Measurements from ENCODE around the gene GKN2. TPM values are rescaled to one million over a fixed set of nuclear protein-coding genes. Genes with fewer than 3 reads are reported as not detected.

GKN2 gene
- total and polyA plus RNA-seq, 9 of the 15 experiments (the other 6 are each of a cell fraction or from before 2014, with no cell fraction given) = not detected

- Histone ChIP-seq H3K27ac (ENCODE audit: extremely low read depth, low read depth, low read length) (no peak overlapping the region), H3K4me3 (no peak overlapping the region), H3K27me3 (ENCODE audit: control insufficient read depth in 2 of 2, insufficient read depth in 2 of 2, low read length in 2 of 2) (peaks cover 0 to 21% of the 10 kb centered on the region in 2 experiments; a peak in 4 of 5 replicates), H4K20me1 (replicated peaks; ENCODE audit: control insufficient read depth, insufficient read depth, low read length) (no peaks in the 10 kb centered on the region), H2AFZ (ENCODE audit: low read depth, low read length) (no peak overlapping the region), H3K4me1 (replicated peaks in 1 of 2; ENCODE audit: control insufficient read depth in 2 of 2, insufficient read depth in 2 of 2, low read length in 2 of 2) (no peaks in the 10 kb centered on the region), H3K9me3 (replicated peaks; ENCODE audit: control insufficient read depth, insufficient read depth, low read depth, low read length) (no peaks in the 10 kb centered on the region), H3K79me2 (ENCODE audit: control insufficient read depth, insufficient read depth, low read length) (no peaks in the 10 kb centered on the region), H3K9me1 (ENCODE audit: control insufficient read depth, insufficient read depth, low read length) (no peaks in the 10 kb centered on the region), H3K9ac (ENCODE audit: insufficient read depth in 1 of 2, low read depth in 2 of 2, low read length in 2 of 2) (no peak overlapping the region), H3K4me2 (ENCODE audit: insufficient read depth, low read length) (no peak overlapping the region), H3K36me3 (ENCODE audit: control insufficient read depth, insufficient read depth, low read length) (no peaks in the 10 kb centered on the region)
- ChIA-PET POLR2A (no interaction called here), CTCF (ENCODE audit: low intra/inter-chr PET ratio) (no interaction called here)
- no peak for ATAC-seq
- no peak for DNase-seq (ENCODE audit: extremely low read depth in 1 of 4, low spot score in 3 of 4)
- in situ Hi-C loops (cut with MboI) (no loop called here), intact Hi-C loops (cut with micrococcal nuclease) (no loop called here)
- WGBS (ENCODE audit: insufficient coverage, low coverage, missing lambda C conversion rate) = 0% methylated on average over 5 of the region's 5 CpGs
- BruUV-seq (replicated peaks) = no TSS peak
- no peak for FAIRE-seq
- no peak for TF ChIP-seq RBM17 (IDR thresholded peaks at IDR 0.05; ENCODE audit: borderline replicate concordance, low read depth, low read length)
- no peak for TF ChIP-seq CCAR2 (IDR thresholded peaks at IDR 0.05; ENCODE audit: low read depth, low read length)
- TF ChIP-seq HMG20B (CRISPR knock-in tag; IDR thresholded peaks at IDR 0.05) = no peak
- no peak for TF ChIP-seq ARHGAP35 (IDR thresholded peaks at IDR 0.05; ENCODE audit: partially characterized antibody)
- no peak for TF ChIP-seq HMGN3 (IDR thresholded peaks at IDR 0.05; ENCODE audit: borderline replicate concordance, extremely low read depth, insufficient read length, low read depth, low read length)
- no peak for TF ChIP-seq ZNF695 (CRISPR knock-in tag; IDR thresholded peaks at IDR 0.05)
- TF ChIP-seq NFIX (CRISPR knock-in tag; IDR thresholded peaks at IDR 0.05; ENCODE audit: low read depth) = no peak
- TF ChIP-seq ZNF232 (CRISPR knock-in tag; IDR thresholded peaks at IDR 0.05) = no peak
- no peak for TF ChIP-seq THAP7 (CRISPR knock-in tag; IDR thresholded peaks at IDR 0.05)
- no peak for TF ChIP-seq TAF9B (IDR thresholded peaks at IDR 0.05; ENCODE audit: partially characterized antibody)
- TF ChIP-seq MGA (IDR thresholded peaks at IDR 0.05) = no peak
Observed at GRCh38 chr2:68989035-68989434, 36.3 kb upstream of the GKN2 start.

Data from K562 (cell line).